GM19324 (cell line): ENCODE data around the gene IMPACT.

Experiments used
- ATAC-seq: cut with Tn5 transposase; IDR thresholded peaks from one replicate; pipeline ENCODE4 v1.9.1; 2021; ENCODE audit warnings: mild to moderate bottlenecking, moderate library complexity; ENCODE audit not compliant: unreplicated experiment, low FRiP score

The IMPACT gene

DNA sequence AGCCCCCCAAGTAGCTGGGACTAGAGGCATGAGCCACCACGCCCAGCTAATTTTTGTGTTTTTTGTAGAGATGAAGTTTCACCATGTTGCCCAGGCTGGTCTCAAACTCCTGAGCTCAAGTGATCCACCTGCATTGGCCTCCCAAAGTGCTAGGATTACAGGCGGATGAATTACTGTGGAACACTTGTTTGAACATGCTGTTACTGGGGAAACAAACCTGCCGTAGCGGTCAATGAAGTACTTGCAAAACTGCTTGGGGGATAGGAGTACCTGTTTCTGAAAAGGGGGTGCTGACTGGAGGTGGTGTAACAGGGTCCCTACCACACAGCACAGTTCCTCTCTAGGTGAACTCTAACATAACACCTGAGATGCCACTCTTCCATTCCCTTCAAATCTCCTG is 5.9 kb upstream of the IMPACT start:
- ATAC-seq: no peak

- ATAC-seq: no peak
These were observed 4.6 kb upstream of the IMPACT start for GRCh38 chr18:24421831-24422230.

DNA sequence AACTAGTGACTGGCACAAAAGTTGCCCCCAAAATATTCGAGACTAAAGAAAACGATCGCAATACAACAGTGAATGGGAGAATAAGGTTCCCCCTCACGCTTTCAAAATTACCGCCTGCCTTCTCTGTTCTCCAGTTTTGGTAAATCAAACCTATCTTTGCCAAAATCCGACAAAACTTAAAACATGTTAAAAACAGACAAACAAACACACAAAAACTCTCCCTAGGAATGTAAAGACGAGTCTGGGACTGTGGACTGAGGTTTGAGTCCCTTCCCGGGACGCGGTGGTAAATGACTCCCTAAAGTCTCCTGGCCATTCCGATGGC is 435 bp upstream of the IMPACT start:
- ATAC-seq: no peak

GRCh38 chr18:24427484-24427883 is 1.0 kb downstream of the IMPACT start:
- no peak for ATAC-seq

- no peak for ATAC-seq
These were observed 2.2 kb downstream of the IMPACT start for GRCh38 chr18:24428709-24429108.

DNA sequence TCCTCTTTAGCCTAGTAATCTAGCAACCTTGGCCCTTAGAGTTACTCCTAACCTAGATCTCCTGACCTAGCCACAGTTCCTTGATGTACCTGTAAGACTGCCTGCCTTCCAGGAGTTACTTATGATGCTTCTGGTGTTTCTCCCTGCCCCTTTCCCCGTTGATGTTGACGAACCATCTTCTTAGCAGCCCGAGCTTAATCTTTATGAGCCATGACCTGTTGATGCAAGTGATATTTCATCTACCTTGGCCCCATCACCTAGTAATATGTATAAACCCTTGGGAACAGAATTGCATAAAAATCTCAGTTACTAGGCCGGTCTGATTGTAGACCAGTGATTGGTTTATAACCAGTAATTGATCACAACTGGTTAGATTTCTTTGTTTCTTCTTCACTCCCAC is 2.7 kb downstream of the IMPACT start:
- no peak for ATAC-seq

GRCh38 chr18:24432618-24433017 is 6.1 kb downstream of the IMPACT start:
- ATAC-seq: no peak

DNA sequence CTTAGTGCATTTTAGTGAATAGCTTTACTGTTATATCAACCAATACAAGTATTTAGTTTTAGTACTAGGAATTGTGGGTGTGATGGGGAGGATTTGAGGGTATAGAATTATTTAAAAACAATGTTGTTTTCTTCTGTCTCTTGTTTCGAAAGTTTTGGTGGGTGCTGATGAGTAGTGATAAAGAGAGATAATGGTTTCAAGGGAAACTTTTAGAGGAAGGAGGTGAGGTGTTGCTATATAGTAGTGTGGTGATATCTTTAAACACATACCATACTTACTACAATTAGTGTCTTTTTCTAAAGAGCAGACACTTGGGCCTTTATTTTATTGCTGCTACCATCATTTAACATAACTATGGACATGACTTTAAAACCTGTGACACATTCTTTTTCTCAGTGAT is 10.5 kb downstream of the IMPACT start:
- ATAC-seq: no peak

DNA sequence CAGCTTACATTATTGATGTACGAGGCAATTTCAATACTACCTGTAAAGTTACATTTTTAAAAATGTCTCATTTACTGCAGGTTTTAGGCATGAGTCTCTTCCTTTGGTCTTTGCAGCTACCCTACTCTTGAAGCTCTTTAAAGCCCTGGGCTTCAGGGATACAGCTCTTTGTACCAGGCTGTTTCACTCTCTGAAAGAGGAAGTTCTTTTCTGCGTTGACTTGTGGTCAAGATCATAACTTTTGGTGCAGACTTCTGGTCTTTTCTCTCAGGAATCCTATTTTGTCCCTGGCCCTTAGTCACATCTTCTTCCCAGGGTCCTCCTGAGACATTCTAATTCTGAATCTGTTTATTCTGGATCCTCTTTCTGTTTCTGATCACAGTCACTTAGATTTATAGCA is 17.4 kb downstream of the IMPACT start:
- peak; percentile 78 for ATAC-seq

DNA sequence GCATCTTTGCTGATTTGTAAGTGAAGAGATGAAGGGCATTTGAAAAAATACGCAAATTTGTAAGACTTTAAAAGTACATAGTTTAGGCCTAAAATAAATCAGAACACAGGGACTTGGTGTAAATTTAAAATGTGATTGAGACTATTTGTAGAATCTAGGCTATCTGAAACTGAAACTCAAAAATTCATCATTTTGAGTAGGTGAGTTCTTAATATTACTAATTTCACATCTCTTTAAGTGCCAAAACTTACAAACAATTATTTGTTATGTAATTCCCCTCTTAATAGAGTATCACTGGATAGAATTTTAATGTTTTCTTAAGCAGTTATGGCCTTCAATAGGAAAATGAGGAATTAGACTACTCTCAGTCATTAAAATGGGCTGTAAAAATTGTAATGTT is 20.0 kb downstream of the IMPACT start:
- ATAC-seq: no peak

DNA sequence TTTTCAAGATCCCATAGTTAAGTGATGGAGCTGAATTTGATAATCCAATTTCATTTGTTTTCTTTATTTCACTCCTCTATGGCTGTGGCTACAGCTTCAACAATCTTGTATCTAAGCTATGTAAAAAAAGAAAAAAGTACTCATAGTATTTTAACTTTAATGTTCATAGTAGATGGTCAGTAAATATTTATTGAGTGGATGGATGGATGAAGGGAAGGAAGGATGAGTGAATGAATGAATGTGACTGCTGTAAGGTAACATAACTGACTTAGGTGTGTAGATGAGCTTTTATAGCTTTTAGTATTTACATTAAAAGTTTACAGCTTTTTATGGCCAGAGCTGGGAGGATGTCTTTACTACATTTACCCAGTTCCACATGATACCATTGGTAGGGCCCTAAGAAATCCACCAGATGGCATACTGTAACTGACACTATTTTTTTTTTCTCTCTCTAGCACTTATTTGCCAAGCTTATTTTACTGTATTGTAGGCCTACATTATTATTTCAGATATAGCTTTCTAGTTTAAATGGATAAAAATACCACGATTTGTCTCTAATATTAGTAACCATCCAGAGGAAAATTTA is 20.6 kb downstream of the IMPACT start:
- ATAC-seq: no peak

GRCh38 chr18:24447961-24448360 is 21.5 kb downstream of the IMPACT start:
- no peak for ATAC-seq

DNA sequence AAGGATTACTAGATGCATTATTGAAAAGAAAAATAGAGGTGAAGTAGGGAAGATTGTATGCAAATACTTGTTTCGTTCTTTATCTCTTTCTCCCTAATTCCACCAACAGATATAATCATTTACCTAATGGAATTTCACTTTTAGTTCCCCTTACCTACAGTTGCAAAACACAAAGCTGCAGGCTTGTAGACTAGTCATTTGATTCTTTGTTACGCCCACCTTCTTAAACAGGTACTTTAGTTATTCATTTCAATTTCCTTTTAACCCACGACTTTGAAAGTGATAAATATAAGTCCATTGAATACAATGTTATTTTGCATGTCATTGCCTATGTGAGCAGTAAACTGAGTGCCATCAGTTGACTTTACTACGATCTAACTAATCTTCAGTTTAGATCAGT is 30.1 kb downstream of the IMPACT start:
- ATAC-seq: peak; percentile 67

GRCh38 chr18:24459772-24460171 is 33.3 kb downstream of the IMPACT start:
- ATAC-seq: no peak

GRCh38 chr18:24460388-24460787 is 33.9 kb downstream of the IMPACT start, which contains the start of gene HRH4:
Gene HRH4 (plus strand): TSS chr18:24460637. CDS start chr18:24460729, 92 bp downstream.
- no peak for ATAC-seq

GRCh38 chr18:24461996-24462395 is 35.5 kb downstream of the IMPACT start:
- no peak for ATAC-seq

GRCh38 chr18:24462838-24463775 is 36.6 kb downstream of the IMPACT start:
- no peak for ATAC-seq

GRCh38 chr18:24465486-24465885 is 39.0 kb downstream of the IMPACT start:
- no peak for ATAC-seq

DNA sequence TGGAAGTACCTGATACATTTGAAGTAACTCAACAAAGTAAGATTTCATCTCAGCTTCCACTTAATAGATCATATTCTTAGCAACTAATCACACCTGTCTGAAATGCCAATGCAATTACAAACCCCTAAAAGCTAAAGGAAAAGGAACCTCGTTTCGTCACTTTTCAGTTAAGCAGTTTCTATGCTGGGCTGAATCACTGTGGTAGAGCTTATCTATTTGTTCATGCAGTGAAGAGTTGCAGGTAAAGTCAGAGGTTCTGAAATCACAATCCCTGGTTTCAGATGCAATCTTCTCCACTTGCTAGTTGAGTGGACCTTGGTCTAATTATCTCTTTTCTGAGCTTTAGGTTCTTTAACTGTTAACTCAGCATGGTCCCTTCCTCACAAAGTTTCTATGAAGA is 40.3 kb downstream of the IMPACT start:
- no peak for ATAC-seq

- no peak for ATAC-seq
These were observed 43.6 kb downstream of the IMPACT start for GRCh38 chr18:24470022-24470618.

DNA sequence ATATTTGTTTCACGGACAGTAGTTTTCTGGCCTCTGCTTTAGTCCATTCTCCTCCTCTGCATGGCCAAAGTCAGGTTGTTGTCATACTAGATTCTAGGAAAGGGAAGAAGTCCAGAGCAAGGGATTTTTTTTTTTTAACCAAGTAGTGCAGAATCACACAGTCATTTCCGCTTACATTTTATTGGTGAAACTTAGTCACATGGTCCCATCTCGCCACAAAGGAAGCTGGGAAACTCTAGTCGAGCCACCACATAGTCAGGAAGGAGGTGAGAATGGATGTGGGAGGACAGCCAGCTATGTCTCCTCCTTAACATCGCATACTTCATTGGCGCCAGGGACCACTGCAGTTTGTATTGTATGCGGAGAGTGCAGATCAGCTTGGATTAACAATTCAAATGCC is 44.3 kb downstream of the IMPACT start:
- ATAC-seq: no peak

GRCh38 chr18:24472591-24472990 is 46.1 kb downstream of the IMPACT start:
- no peak for ATAC-seq
